ENCODE results near the gene EME2.

DNA sequence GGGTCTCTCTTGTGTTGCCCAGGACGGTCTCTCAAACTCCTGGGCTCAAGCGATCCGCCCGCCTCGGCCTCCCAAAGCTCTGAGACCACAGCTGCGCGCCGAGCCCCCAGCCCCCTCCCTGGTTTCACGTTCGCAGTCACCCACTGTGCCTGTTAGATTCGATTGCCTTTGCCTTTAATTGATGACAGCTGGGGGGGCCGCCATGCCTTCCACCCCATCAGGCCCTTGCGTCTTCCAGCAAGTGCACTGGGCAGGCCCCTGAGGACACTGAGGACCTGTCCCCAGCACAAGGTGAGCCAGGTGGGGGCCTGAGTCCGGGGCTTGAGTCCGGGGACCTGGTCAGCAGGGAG lies 17.6 kb downstream of the EME2 start:
- TF ChIP-seq, protein P1, sequence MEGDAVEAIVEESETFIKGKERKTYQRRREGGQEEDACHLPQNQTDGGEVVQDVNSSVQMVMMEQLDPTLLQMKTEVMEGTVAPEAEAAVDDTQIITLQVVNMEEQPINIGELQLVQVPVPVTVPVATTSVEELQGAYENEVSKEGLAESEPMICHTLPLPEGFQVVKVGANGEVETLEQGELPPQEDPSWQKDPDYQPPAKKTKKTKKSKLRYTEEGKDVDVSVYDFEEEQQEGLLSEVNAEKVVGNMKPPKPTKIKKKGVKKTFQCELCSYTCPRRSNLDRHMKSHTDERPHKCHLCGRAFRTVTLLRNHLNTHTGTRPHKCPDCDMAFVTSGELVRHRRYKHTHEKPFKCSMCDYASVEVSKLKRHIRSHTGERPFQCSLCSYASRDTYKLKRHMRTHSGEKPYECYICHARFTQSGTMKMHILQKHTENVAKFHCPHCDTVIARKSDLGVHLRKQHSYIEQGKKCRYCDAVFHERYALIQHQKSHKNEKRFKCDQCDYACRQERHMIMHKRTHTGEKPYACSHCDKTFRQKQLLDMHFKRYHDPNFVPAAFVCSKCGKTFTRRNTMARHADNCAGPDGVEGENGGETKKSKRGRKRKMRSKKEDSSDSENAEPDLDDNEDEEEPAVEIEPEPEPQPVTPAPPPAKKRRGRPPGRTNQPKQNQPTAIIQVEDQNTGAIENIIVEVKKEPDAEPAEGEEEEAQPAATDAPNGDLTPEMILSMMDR (IDR thresholded peaks at IDR 0.05; ENCODE audit: low read depth, low read length): no peak
- no peak for TF ChIP-seq EZH2phosphoT487 (IDR thresholded peaks at IDR 0.05; ENCODE audit: low read depth)
